Stomach (tissue), 4 donors: ENCODE data around the gene ABCD3.

Experiments used
- POLR2AphosphoS5 ChIP-seq, 3 donors: sonication (generic); formaldehyde crosslinking; IDR thresholded peaks; one replicate each; pipeline ENCODE4 v1.6.1; 2016; ENCODE audit warnings: antibody characterized with exemption in 3 of 3
- TF ChIP-seq, protein P1 (sequence below), 7 experiments: fragments of 450-650 bp in 4 of 7; fragments of 200-600 bp in 3 of 7; sonication (generic) in 3 of 7; IDR thresholded peaks; one replicate each; pipeline ENCODE4 v1.5.1; 2016 to 2019; ENCODE audit warnings: antibody characterized with exemption in 7 of 7, control low read depth in 2 of 7, mild to moderate bottlenecking in 1 of 7

GRCh38 chr1:94425821-94426484 lies 7.8 kb downstream of the ABCD3 start:
- TF ChIP-seq, protein P1, sequence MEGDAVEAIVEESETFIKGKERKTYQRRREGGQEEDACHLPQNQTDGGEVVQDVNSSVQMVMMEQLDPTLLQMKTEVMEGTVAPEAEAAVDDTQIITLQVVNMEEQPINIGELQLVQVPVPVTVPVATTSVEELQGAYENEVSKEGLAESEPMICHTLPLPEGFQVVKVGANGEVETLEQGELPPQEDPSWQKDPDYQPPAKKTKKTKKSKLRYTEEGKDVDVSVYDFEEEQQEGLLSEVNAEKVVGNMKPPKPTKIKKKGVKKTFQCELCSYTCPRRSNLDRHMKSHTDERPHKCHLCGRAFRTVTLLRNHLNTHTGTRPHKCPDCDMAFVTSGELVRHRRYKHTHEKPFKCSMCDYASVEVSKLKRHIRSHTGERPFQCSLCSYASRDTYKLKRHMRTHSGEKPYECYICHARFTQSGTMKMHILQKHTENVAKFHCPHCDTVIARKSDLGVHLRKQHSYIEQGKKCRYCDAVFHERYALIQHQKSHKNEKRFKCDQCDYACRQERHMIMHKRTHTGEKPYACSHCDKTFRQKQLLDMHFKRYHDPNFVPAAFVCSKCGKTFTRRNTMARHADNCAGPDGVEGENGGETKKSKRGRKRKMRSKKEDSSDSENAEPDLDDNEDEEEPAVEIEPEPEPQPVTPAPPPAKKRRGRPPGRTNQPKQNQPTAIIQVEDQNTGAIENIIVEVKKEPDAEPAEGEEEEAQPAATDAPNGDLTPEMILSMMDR (IDR thresholded peaks at IDR 0.05): no peak
- peak in 1 of 3 donors; percentile 54 for TF ChIP-seq POLR2AphosphoS5 (IDR thresholded peaks at IDR 0.05)
